ENCODE measurements around the gene ADCY2.
A peak's percentile ranks its signal among the peaks of the same experiment; 100 is the strongest.

ADCY2 gene

DNA sequence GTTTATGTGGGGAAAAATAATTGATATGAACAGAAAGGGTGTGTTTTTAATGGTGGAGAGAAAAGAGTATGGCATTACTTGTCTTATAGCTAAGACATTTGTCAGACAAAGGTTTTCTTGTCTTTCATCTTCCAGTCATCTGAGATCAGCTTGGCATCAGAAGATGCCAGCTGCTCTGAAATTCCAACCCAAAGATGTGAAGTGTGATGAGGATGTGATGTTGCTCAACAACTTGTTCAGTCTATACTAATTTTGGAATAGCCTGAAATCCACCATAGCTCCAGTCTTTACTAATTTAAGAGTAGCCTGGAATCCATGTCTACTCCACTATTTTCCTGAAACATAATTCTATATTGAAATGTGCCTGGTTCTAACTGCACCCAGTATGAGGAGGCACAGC lies 272.7 kb downstream of the ADCY2 start:
- DNase-seq: no peak

DNA sequence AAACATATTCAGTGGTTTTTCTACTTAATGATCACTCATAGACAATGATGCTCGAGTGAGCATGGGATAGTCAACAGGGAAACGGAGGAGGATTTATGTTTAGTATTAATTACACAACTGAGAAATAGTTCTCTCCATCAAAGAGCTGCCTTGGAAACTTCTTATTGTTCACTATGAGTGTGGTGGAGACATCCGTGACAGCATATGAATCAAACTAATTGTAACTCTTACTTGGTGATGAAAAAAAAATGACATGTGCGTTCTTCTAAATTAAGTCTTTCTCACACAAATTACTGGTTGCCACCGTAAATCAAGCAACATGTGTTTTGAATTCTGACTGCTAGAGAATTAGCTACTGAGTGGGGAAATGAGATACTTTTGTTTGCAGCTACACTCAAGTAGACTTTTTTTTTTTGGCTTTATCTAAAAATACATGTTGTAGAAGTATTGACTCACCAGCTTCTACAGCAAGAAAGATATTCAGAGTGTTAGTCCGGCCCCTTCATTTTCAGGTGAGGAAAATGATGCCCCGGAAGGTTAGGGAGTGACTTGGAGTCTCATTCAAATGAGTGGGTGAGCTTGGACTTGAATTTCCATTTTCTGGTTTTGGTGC lies 275.5 kb downstream of the ADCY2 start:
- DNase-seq: no peak

DNA sequence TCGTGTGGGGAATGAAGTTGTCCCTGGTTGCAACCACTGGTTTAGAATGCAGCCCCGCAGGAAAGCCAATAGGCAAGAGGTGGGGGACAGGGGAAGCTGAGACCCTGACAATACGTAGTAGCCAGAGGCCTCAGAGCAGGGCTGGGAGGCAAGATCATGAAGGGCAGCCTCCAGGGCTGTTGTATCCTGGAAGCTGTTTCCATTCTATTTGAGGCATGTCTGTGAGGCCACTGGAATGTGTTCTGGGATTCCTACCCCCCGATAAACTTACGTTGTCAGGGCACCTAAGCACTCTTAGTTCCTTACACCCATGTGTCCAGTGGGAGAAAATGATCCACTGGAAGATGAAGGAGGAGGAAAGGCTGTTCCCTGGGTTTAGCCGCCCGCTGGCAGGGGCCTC lies 277.7 kb downstream of the ADCY2 start:
- no peak for DNase-seq

DNA sequence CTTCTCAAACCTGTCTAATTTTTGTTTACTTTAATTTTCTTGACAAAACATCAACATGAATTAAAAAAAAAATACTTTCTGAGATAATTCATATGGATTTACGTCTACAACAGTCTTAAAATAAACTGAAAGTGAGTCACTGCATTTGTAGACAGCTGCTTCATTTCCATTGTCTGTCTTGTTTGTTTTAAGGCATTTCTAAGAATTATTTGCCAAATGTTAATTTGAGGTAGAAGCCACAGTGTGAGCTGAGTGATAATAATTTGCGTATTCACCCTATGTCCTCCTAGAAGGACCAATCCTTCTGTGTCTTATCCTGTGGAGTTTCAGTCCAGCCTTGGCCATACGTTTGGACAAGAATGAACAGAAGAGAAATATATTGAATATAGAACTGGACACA lies 280.5 kb downstream of the ADCY2 start:
- no peak for DNase-seq

DNA sequence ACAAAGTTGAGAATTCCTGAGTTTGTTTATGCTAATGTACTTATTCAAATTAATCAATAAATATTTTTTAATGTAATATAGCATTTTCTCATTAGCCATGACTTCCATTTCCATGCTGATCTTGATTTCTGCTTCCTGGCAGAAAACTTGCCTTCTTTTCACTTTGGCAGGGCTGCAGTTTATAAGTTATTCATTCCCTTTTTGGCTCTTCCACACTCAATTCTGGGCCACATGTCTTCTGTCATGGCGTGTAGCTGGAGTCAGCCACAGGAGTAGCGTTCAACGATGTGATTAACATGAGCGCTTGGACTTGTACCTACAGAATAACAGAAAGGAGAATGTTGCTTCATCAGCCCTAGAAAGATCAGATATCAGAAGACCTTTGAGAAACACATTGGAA lies 282.1 kb downstream of the ADCY2 start:
- no peak for DNase-seq

DNA sequence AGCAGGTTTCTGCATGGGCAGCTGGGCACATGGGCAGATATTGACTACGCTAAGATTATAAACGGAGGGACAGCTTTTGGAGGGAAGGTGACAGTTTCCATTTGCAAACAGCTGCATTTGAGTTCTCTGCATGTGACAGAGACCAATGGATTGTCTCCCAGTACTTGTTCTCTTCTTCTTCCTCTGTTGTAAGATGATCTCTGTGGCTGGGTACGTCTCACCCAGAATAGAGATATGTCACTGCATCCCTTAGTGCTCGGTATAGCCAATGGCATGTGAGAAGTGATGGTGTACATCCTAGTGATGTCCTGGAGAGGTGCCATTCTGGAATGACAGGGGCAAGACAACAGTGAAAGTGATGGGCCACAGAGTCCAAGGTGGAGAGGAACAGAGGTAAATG lies 283.7 kb downstream of the ADCY2 start:
- DNase-seq: no peak

DNA sequence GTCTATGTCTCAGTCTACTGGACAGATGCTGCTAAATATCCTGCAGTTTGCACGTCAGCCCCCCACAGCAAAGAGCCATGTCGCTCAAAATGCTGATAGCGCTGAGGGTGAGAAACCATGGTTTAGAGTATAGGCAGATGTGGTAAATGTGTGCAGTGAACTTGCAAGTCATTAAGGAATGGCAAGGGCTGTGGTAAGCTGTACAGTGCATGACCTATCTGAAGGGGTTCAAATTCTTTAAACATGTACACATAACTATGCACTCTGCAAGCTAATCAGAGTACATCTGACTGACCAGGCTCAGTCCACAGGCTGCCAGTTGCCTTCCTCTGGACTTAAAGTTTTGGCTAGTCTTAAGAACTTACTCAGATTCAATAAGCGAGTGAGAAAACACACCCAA lies 284.3 kb downstream of the ADCY2 start:
- DNase-seq: no peak

DNA sequence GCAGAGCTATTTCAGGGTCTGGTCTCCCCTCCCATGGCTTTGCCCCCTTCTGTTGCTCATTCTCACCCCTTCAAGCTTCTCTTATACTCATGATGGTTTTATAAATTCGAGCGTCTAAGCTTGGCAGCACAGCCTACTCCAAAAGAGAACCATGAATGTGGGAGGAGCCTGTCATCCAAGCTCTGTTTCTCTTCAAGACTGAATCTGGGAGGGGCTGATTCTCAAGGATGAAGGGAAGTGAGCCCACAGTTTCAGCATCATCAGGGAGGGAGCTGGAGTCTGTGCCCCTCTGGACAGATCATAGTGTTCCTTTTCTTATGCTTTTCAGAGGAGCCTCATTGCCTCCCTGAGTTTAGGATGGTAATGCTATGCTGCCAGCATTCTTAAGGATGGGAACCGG lies 286.4 kb downstream of the ADCY2 start:
- DNase-seq: no peak

DNA sequence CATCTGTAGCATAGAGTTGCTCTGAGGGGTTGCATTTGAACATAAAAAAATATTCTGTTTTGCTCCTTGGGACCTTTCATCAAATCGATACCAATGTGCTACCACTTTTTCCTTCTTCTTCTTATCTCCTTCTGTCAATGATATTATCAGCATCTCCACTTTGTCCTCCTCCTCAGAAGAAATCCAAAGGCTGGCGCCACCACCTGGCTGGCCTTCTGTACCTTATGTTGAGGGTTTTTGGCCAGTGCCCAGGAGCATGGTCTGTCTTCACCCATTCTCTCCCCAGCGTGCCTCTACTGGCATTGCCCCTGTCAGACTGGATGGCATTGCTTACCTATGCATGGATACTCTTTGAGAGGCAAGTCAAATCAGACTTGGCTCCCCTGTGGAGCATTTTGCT lies 287.8 kb downstream of the ADCY2 start:
- DNase-seq: no peak

DNA sequence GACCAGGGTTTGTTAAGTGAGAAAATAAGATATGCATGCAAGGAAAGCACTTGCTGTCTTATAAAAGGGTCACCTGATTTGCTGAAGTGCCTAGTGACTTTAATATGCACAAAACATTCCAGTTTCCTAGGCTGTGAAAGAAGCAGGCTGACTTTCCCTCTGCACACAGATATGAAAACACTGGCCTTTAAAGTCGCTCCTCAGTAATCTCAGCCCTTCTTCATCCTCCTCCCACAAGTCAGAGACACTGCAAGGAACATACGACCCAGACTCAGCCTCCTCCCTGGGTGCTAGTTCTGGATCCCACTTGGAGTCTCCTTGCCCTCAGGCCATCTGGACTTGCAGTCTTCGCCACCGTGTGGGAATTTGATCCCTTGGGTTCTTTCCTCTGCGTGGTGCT lies 288.9 kb downstream of the ADCY2 start:
- DNase-seq: no peak

DNA sequence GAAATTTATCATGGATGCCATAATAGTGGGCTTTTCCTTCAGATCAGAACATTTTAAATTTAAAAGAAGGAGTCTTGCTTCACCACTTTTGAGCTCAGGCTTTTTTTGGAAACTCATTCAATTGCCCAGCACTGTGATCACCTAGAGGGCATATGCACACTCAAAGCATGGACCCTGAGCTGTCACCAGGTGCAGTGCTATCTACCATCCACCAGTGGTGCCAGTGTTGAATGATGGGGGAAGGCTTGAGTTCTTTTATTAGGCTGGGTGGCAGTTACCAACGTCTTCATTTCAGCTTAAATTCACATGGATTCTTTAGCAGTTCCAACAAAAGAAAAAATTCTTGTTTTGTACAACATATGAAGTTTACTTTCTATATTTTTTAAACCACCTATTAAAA lies 290.9 kb downstream of the ADCY2 start:
- peak; percentile 9 to 14 for DNase-seq

DNA sequence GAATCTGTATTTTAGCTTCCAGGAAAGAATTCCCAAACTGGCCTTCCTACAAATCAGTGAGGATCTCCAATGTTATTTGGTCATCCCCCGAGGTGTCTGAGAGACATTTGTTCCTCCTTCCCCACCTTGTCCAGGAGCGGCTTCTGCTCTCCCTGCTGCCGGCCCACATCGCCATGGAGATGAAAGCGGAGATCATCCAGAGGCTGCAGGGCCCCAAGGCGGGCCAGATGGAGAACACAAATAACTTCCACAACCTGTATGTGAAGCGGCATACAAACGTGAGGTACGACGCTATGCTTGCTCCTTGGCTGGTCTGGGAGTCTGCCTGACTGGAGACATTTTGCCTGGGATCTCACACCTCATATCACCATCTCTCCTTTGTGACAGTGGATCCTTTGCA lies 294.6 kb downstream of the ADCY2 start:
- DNase-seq: no peak

DNA sequence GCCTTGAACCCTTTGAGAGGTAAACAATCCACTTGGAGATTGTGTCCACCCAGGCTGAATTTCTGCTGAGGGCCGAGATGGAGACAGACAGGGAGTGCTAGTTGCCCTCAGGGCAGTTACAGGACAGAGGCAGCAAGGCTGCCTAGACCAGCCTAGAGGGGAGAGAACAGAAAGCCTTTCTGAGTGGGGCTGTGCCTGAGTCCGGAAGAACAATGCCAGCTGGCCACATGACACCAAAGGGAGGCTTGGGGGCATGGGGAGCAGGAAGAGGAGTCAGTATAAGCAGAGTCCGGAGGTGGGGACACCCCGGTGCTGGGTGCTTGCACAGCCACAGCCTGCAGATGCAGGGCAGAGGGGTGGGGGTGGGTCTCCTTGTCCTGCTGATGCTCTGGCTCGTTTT lies 309.3 kb downstream of the ADCY2 start:
- no peak for DNase-seq

DNA sequence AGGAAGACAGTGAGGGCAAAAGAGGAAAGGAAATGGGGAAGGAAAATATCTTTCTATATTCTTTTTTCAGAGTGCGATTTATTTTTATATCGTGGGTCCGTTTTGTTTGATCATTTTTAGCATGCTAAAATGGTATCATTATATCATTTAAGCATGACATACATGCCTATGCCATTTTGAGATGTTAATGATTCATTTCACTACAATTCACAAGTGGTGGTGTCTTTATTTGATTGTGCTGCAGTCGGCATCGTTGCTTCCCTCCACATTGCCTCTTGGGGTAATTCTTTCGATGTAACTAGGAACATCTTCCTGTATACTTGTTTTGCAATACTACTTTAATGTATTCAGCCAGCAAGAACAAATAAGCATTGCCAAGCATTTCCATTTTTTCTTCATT lies 309.8 kb downstream of the ADCY2 start:
- no peak for DNase-seq

DNA sequence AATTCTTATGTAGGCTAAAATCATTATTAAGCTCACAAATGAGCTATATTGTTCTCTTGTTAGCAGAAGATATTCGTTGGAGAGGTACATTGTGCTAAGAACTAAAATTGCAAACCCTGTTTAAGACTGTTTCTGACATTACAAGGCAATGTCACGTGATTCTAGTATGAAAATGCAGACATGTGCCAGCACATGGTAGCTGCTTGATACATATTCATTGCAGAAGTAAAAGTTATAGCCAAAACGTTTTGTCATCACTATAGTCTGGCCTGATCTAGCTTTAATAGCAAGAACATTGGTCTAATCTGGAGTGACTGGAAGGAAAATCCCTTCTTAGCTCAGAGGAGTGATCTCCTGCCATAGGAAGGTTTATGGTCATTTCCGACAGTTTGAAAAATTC lies 310.3 kb downstream of the ADCY2 start:
- DNase-seq: no peak

DNA sequence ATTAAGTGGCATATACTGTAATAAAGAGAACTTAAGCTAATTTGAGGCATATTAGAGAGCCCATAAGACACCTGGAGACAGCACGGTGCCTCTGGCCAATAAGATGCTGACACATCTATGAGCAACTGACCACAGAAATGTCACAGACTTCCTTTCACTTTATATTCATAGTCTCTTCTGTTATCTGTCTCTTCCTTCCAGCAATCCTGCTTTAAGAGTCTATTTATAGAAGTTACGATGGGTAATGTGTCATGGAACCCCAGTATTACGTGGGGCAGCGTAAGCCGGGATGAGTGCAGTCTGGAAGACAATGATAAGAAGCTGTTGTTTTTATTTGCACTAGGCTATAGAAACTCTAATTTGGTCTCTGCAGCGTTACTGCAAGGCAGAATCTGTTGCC lies 318.2 kb downstream of the ADCY2 start:
- no peak for DNase-seq

DNA sequence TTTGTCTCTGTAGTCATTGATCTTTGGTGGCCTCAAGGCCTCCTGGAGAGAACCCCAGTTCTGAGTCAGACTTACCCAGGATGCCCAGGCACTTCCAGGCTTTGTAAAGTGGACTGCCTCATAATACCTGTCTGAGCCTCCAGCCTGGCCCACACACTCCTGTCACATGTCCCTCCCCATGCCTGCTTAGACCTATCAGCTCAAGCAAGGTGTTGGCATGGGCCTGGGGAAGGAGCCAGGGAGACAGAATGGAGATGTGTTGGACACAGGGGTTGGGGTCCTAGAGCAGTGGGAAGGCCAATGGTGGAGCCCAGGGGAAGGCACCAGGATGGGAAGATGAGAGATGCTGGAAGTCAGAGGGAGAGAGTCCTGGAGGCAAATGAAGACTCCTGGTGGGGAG lies 318.8 kb downstream of the ADCY2 start:
- no peak for DNase-seq

DNA sequence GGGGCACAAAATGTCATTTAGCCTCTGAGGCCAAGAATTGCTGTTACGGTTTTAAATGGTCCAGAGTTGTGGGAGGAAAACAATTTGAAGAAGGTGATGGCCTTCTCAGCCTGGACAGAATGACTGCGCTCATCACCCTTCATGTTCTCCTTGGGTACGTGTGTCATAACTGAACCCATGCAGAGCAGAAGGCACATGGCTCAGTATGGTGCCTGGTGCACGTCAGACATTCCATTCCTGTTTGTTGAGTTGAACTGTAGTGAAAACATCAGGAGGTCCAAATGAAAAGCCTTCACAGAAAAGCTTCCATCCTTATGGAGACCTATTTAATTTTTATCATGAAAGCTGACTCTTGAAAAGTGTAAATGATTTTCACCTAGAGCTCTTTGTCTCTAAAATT lies 321.8 kb downstream of the ADCY2 start:
- DNase-seq: no peak

DNA sequence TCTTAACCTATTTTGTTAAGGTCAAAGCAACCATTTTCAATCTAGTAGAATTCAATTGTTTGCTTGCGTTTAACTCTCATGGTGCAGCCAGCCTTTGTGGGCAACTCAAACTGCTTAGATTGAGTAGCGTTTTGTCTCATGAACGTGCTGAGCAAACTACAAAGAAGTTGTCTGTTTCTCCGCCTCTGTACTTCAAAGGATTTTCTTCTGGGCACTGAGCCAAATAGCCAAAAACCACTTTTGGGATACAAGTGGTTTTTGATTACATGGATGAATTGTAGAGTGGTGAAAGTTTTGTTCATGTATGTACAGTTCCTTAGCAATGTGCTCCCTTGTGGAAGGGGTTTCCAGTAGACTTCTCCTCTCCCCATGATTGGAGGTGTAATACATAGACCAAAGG lies 332.1 kb downstream of the ADCY2 start:
- no peak for DNase-seq

DNA sequence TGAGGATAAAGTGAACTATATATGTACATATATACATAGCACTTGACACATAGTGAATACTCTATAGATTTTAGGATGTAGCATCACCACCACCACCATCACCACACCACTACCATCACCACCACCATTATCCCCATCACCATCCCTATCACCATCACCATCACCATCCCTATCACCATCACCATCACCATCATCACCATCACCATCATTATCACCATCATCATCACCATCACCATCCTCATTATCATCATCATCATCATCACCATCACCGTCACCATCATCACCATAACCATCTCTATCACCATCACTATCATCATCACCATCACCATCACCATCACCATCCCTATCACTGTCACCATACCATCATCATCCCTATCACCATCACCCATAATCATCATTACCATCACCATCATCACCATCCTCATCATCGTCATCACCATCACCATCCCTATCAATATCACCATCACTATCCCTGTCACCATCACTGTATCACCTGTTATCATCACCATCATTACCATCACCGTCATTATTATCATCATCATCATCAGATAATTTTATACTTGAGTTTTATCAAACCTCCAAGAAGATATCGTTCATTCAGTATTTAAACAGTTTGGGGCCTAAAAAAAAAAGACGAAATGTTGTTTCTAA lies 345.6 kb downstream of the ADCY2 start:
- DNase-seq: no peak

DNA sequence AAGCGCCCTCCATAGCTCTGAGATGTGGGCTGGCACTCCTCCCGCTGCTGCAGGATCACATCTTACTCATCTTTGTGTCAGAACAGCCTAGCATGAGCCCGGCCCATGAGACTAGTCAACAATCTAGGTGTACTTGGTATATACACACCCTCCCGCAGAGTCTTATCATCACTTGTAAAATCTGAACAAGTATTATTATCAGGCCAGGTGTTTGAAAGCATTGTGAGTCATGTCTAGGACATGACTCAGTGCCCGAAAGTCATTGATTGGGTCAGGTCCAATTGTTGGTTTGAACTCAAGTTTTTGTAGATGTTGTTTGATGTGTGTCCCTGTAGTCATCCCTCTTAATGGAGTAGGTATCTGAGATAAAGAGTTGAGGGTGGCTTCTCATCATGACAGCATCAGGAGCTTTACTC lies 346.3 kb downstream of the ADCY2 start:
- DNase-seq: no peak

DNA sequence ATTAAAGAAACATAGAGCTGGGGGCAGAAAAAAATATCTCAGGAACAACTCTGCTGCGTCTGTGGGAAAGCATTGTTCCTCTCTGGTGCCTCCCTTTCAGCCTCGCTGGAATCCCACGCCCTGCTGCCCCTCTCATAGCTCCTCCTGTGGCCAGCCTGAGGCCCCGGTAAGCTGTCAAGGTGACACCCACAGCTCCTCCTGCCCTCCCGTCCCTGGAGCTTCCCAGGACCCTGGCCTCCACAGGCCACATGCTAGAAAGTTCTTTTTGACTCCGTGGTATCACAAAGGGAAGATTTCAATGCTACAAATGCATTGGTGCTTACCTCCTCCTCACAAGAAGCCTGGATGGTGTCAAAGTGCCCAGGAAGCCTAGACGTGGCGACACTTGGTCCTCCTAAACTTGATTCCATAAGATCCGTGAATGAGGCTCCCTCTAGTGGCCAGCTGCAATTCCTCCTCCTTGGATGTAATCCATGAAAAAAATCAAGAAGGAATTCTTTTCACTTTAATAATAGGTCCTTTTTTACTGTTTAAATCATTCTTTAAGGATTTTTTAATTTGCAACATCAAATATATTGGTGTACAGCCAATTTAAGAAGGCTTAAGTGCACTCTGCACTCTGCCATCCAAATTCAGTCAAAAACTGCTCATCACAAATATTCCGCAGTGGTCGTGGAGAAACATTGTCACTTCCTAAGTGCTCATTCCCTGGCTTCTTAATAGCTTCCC lies 350.1 kb downstream of the ADCY2 start:
- peak; percentile 68 to 74 for DNase-seq

DNA sequence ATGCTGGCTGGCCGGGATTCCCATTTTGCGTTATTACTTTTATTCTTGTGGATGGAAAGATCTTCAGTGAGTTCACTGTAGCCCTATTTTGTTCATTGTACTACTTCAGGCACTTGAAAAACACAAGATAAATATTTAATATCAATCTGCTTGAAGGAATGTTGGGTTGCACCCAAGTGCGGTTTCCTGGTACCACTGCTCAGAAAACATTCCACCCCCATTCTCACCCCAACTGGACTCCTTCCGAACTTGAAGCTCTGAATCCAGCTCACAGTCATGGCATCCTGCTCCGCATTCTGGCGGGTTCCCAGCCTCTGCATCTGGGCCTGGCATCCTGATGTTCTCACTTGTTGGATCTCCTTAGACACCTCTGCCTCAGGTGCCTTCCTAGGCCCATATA lies 351.8 kb downstream of the ADCY2 start:
- DNase-seq: no peak

DNA sequence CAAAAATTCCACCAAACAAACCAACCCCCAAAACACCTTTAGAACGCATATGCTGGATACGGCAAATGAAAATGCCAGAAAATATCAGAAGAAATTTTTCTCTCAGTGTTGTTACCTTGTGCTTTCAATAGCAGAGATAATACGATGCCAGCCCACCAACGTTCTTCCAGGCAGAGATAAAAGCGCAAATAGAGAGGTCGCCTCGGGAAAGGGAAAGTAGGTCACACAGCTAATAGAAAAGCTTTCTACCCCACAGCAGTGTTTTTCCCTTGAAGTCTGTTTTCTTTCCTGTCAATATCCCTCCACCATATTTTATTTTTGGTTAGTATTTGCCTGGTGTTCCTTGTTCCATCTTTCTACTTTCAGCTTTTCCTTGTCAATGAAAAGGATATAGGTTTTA lies 353.7 kb downstream of the ADCY2 start:
- DNase-seq: no peak

DNA sequence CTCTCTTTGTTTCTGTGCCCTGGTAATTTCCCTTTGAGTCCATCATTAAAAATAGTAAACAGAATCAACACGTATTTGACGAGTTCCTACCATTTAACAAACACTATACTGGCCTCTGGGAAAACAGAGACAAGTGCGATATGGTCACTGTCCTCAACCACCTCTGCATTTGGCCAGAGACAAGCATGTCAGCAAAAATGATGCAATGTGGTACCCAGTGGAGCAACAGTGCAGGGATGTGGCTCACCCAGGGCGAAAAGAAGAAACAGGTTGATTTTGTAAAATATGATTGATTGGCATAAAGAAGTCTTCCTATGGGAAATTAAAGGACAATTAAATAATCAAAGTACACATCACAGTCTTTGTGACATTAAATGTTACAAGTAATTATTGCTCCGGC lies 355.9 kb downstream of the ADCY2 start:
- DNase-seq: no peak
